ENCODE measurements around the gene TSC22D4. TPM values are rescaled to one million over a fixed set of nuclear protein-coding genes. Genes with fewer than 3 reads are reported as not detected.
"Not testable (repeated sequence)": the region's sequence is repeated elsewhere in the genome, so short reads cannot be mapped to it uniquely, and the experiment has no call there.

The TSC22D4 gene
- total RNA-seq, result 51.8 TPM
- long read RNA-seq, transcript TSC22D4-202 (5 exons, 1,469 nt), result minor isoform, 5 of 37 reads
- long read RNA-seq, transcript TSC22D4-201 (5 exons, 2,383 nt), result major isoform, 12 of 37 reads
- long read RNA-seq, partial matches to known transcripts, result 10 of 37 reads
- long read RNA-seq, other reads (novel, unspliced or antisense), result 10 of 37 reads

DNA sequence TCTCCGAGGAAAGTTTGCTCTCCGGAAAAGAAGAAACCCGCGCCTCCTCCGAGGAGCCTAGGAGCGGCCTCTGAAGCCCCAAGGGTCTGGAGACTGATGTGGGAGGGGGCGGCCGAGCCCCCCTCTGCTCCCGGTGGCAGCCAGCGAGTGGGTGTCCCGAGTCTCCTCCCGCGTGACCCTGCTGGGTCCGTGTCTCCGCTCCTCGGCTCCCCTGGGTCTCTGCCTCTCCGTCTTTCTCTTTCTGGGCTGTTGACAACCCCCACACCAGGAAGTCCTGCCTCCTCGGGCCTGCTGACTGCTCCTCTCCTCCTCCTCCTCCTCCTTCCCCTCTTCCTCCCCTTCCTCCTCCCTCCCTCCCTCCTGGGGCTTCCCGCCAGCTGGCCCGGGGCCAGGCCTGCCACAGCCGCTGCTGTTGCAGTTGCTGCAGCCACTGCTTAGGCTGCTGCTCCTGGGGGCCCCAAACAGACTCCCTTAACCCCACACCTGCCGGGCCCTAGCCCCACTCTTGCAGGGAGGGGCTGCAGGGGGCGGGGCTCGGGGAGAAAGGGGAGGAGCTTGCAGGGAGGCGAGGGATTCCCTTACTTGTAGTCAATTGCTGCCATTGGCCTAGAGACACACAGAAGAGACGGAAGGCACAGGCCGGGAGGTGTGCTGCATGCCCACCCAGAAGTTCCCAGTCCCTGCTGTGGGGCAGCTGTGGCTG, at the start of gene TSC22D4:
Gene TSC22D4, minus strand, starts transcription at position 257 of the 703 bp plus-strand sequence. CDS start 1,176 bp downstream, outside the sequence.
- Histone ChIP-seq H3K27me3 (no peaks in the 10 kb centered on the region), H3K36me3 (peaks cover 16% of the 10 kb centered on the region), H3K9me3 (no peaks in the 10 kb centered on the region), H3K4me1 (peaks cover 33% of the 10 kb centered on the region), H3K27ac (peak within 1 kb of the TSS; percentile 90), H3K4me3 (peak within 1 kb of the TSS; percentile 88)
- intact Hi-C loops (cut with DNase I), result loop anchor here (10.0 kb wide), 1 partner anchor 206 kb away; no protein-coding TSS in a partner anchor
- peak; percentile 96 for DNase-seq
- TF ChIP-seq, protein P1, sequence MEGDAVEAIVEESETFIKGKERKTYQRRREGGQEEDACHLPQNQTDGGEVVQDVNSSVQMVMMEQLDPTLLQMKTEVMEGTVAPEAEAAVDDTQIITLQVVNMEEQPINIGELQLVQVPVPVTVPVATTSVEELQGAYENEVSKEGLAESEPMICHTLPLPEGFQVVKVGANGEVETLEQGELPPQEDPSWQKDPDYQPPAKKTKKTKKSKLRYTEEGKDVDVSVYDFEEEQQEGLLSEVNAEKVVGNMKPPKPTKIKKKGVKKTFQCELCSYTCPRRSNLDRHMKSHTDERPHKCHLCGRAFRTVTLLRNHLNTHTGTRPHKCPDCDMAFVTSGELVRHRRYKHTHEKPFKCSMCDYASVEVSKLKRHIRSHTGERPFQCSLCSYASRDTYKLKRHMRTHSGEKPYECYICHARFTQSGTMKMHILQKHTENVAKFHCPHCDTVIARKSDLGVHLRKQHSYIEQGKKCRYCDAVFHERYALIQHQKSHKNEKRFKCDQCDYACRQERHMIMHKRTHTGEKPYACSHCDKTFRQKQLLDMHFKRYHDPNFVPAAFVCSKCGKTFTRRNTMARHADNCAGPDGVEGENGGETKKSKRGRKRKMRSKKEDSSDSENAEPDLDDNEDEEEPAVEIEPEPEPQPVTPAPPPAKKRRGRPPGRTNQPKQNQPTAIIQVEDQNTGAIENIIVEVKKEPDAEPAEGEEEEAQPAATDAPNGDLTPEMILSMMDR (IDR thresholded peaks at IDR 0.05), result no peak
- peak; percentile 92 for ATAC-seq

DNA sequence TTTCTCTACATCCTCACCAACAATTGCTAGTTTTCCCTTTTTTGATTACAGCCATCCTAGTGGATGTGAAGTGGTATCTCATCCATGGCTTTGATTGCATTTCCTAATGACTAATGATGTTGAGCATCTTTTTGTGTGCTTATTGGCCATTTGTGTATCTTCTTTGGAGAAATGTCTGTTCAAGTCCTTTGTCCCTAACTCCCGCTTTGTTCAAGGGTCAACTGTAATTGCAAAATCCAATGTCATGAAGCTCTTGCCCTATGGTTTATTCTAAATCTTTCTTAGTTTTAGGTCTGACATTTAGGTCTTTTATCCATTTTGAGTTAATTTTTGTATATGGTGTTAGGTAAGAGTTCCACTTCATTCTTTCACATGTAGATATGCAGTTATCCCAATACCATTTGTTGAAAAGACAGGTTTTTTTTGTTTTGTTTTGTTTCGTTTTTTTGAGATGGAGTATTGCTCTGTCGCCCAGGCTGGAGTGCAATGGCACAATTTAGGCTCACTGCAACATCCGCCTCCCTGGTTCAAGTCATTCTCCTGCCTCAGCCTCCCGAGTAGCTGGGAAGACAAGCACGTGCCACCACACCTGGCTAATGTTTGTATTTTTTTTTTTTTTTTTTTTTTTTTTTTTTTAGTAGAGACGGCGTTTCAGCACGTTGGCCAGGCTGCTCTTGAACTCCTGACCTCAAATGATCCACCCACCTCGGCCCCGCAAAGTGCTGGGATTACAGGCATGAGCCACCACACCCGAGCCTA, 49.3 kb upstream of the TSC22D4 start:
- H3K27ac ChIP-seq; H3K36me3 ChIP-seq; H3K4me3 ChIP-seq; intact Hi-C loops (cut with DNase I); H3K4me1 ChIP-seq; DNase-seq; H3K9me3 ChIP-seq; H3K27me3 ChIP-seq; ATAC-seq: not testable (repeated sequence)

DNA sequence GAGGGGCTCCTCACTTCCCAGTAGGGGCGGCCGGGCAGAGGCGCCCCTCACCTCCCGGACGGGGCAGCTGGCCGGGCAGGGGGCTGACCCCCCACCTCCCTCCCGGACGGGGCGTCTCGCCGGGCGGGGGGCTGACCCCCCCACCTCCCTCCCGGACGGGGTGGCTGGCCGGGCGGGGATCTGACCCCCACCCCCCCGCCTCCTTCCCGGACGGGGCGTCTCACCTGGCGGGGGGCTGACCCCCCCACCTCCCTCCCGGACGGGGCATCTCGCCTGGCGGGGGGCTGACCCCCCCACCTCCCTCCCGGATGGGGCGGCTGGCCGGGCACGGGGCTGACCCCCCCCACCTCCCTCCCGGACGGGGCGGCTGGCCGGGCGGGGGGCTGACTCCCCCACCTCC, 44.2 kb upstream of the TSC22D4 start:
- ATAC-seq; H3K4me1 ChIP-seq; intact Hi-C loops (cut with DNase I); H3K36me3 ChIP-seq; H3K9me3 ChIP-seq; H3K27me3 ChIP-seq; H3K4me3 ChIP-seq; DNase-seq; H3K27ac ChIP-seq: not testable (repeated sequence)

DNA sequence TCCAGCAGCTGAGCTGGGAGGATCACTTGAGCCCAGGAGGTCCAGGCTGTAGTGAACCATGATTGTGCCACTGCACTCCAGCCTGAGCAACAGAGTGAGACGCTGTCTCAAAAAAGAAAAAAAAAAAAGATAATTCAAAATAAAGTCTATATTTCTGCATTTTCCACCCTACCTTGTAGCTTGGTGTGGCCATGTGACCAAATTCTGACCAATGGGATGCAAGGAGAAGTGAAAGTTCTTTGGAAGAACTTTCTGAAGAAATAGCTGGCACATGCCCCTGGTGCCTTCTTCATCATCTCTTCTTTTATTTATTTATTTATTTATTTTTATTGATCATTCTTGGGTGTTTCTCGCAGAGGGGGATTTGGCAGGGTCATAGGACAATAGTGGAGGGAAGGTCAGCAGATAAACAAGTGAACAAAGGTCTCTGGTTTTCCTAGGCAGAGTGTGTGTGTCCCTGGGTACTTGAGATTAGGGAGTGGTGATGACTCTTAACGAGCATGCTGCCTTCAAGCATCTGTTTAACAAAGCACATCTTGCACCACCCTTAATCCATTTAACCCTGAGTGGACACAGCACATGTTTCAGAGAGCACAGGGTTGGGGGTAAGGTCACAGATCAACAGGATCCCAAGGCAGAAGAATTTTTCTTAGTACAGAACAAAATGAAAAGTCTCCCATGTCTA, 43.0 kb upstream of the TSC22D4 start:
- H3K27ac ChIP-seq; H3K4me1 ChIP-seq; DNase-seq; H3K27me3 ChIP-seq; intact Hi-C loops (cut with DNase I); H3K36me3 ChIP-seq; H3K4me3 ChIP-seq; H3K9me3 ChIP-seq: not testable (repeated sequence)
- peak; percentile 50 for ATAC-seq

DNA sequence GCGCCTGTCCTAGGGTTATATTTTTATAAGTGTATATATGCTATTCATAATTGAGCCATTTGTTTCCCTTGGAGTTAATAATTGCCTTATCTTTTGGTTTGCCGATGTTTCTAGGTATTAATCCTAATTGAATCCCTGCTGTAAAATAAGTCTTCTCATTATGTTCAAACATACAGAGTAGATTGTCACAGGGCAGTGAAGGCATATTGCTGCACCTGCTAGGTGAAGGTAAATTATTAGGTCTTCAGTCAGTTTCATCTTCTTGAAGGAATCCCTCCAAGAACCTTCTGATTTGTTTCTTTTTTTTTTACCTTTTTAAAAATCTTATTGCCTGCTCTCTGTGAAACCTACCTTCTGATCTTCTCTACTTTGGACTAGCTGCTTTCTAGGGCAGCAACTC, 42.1 kb upstream of the TSC22D4 start:
- Histone ChIP-seq H3K36me3 (no peaks in the 10 kb centered on the region), H3K4me3 (no peak overlapping the region), H3K4me1 (peaks cover under 1% of the 10 kb centered on the region), H3K27ac (no peak overlapping the region), H3K9me3 (no peaks in the 10 kb centered on the region), H3K27me3 (no peaks in the 10 kb centered on the region)
- intact Hi-C loops (cut with DNase I), result no loop called here
- TF ChIP-seq, protein P1 (IDR thresholded peaks at IDR 0.05), result no peak
- DNase-seq (no peak), ATAC-seq (no peak)

DNA sequence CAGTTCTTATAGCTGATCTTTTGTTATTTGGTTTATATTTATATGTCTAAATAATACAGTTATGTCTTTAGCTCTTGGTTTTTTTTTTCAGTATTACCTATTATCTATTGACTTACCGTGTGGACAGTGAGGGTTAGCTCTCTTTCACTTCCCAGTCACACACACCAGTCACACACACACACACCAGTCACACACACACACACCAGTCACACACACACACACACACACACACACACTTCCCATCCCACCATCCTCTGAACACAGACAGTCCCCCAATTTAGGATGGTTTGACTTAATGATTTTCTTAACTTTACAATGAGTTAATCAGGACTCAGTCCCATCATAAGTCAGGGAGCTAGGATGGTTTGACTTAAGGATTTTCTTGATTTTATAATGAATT, 41.1 kb upstream of the TSC22D4 start:
- H3K4me1 ChIP-seq, result peaks cover 10% of the 10 kb centered on the region
- H3K4me3 ChIP-seq, result no peak overlapping the region
- H3K9me3 ChIP-seq, result no peaks in the 10 kb centered on the region
- H3K27me3 ChIP-seq, result no peaks in the 10 kb centered on the region
- intact Hi-C loops (cut with DNase I), result no loop called here
- DNase-seq (no peak), ATAC-seq (no peak)
- TF ChIP-seq, protein P1 (IDR thresholded peaks at IDR 0.05), result no peak
- no peaks in the 10 kb centered on the region for H3K36me3 ChIP-seq
- H3K27ac ChIP-seq, result no peak overlapping the region
